Activated T-helper 1 cell treated with anti-CD3 and anti-CD28 coated beads, Interleukin-12 subunit alpha, Interleukin-12 subunit beta, Interleukin-2, Interleukin-4 antibody, amounts not matched to agents 30 ng/mL and 10 ng/mL and 1 ng/mL, durations not matched to agents 14 hours and 24 hours and 36 hours (primary cell): ENCODE results near the gene WNT9A. TPM values are rescaled to one million over a fixed set of nuclear protein-coding genes. Genes with fewer than 3 reads are reported as not detected.

Experiments used
- DNase-seq: peaks from one replicate; pipeline ENCODE4 v3.0.0; 2021; ENCODE audit warnings: low spot score
- H3K27ac Mint-ChIP-seq: one replicate; pipeline ENCODE4 v1.8.0; 2021; ENCODE audit warnings: mild to moderate bottlenecking, mixed read lengths
- H3K27me3 Mint-ChIP-seq: one replicate; pipeline ENCODE4 v1.8.0; 2022; ENCODE audit warnings: mild to moderate bottlenecking, moderate library complexity, mixed read lengths; ENCODE audit not compliant: insufficient read depth
- H3K36me3 Mint-ChIP-seq: one replicate; pipeline ENCODE4 v1.8.0; 2021; ENCODE audit warnings: low read depth, mixed read lengths
- H3K4me1 Mint-ChIP-seq: one replicate; pipeline ENCODE4 v1.8.0; 2021; ENCODE audit warnings: low read depth, mixed read lengths
- H3K4me3 Mint-ChIP-seq: one replicate; pipeline ENCODE4 v1.8.0; 2021; ENCODE audit warnings: mild to moderate bottlenecking, moderate library complexity, mixed read lengths
- H3K9me3 Mint-ChIP-seq: one replicate; pipeline ENCODE4 v1.8.0; 2021; ENCODE audit warnings: mixed read lengths
- intact Hi-C: fragments of 100-400 bp; cut with micrococcal nuclease; formaldehyde crosslinking; loops from one replicate; pipeline ENCODE4 v1.15.1; 2024
- total RNA-seq: library from RNA; stranded (reverse); gene quantifications from 2 replicates; pipeline ENCODE4 v1.2.3, GENCODE V29; 2022

The WNT9A gene
- total RNA-seq, 1 donor from 2014 or later: not detected

- Mint-ChIP-seq H3K4me1 (peaks cover 20% of the 10 kb centered on the region), H3K36me3 (no peaks in the 10 kb centered on the region), H3K27ac (no peak overlapping the region), H3K4me3 (peak overlapping the region; percentile 6), H3K9me3 (peaks cover 10% of the 10 kb centered on the region), H3K27me3 (peaks cover 2% of the 10 kb centered on the region)
- intact Hi-C loops: no loop called here
- DNase-seq: no peak
Observed at GRCh38 chr1:227870366-227870765, 77.4 kb downstream of the WNT9A start.

- Mint-ChIP-seq H3K36me3 (no peaks in the 10 kb centered on the region), H3K27me3 (peaks cover 2% of the 10 kb centered on the region), H3K9me3 (peaks cover 9% of the 10 kb centered on the region), H3K27ac (no peak overlapping the region), H3K4me3 (peak overlapping the region; percentile 6), H3K4me1 (peaks cover 20% of the 10 kb centered on the region)
- no peak for DNase-seq
- intact Hi-C loops: no loop called here
Observed at GRCh38 chr1:227869851-227870305, 77.9 kb downstream of the WNT9A start.

- no peak for DNase-seq
- H3K4me3 Mint-ChIP-seq: no peak overlapping the region
- H3K4me1 Mint-ChIP-seq: peaks cover 20% of the 10 kb centered on the region
- H3K9me3 Mint-ChIP-seq: peaks cover 9% of the 10 kb centered on the region
- peaks cover 4% of the 10 kb centered on the region for H3K27me3 Mint-ChIP-seq
- H3K36me3 Mint-ChIP-seq: no peaks in the 10 kb centered on the region
- no peak overlapping the region for H3K27ac Mint-ChIP-seq
- intact Hi-C loops: no loop called here
Observed at GRCh38 chr1:227869279-227869842, 78.4 kb downstream of the WNT9A start.

Other genes starting within 250 kb of the WNT9A start
- 33.9 and 37.5 TPM in 2 replicates for gene JMJD4, start 212.6 kb downstream of the WNT9A start, total RNA-seq
- gene SNAP47, start 212.5 kb downstream of the WNT9A start, total RNA-seq: 32.2 and 33.7 TPM in 2 replicates
- gene PRSS38, start 132.3 kb downstream of the WNT9A start, total RNA-seq: not detected in 2 replicates
- gene WNT3A, start 59.1 kb upstream of the WNT9A start, total RNA-seq: not detected in 2 replicates
- 404 TPM in 2 replicates for gene ARF1, start 134.8 kb upstream of the WNT9A start, total RNA-seq
- gene C1orf35, start 155.4 kb upstream of the WNT9A start, total RNA-seq: 27.7 and 30.7 TPM in 2 replicates
- 53.3 and 61.7 TPM in 2 replicates for gene MRPL55, start 161.4 kb upstream of the WNT9A start, total RNA-seq
- gene GUK1, start 192.3 kb upstream of the WNT9A start, total RNA-seq: 201 and 202 TPM in 2 replicates
- 0.61 and 0.93 TPM in 2 replicates for gene GJC2, start 202.0 kb upstream of the WNT9A start, total RNA-seq
- 7.5 and 8.1 TPM in 2 replicates for gene IBA57, start 217.9 kb upstream of the WNT9A start, total RNA-seq